Ramos (cell line): ENCODE measurements around the gene PEX12.
"Not testable (repeated sequence)": the region's sequence is repeated elsewhere in the genome, so short reads cannot be mapped to it uniquely, and the experiment has no call there.

Experiments
- in situ Hi-C: fragments of 300-500 bp; cut with MboI; formaldehyde crosslinking; loops from one replicate; pipeline ENCODE4 v1.14.3; 2022; ENCODE audit warnings: low sequenced_read_pairs; ENCODE audit not compliant: unreplicated experiment

PEX12 gene

DNA sequence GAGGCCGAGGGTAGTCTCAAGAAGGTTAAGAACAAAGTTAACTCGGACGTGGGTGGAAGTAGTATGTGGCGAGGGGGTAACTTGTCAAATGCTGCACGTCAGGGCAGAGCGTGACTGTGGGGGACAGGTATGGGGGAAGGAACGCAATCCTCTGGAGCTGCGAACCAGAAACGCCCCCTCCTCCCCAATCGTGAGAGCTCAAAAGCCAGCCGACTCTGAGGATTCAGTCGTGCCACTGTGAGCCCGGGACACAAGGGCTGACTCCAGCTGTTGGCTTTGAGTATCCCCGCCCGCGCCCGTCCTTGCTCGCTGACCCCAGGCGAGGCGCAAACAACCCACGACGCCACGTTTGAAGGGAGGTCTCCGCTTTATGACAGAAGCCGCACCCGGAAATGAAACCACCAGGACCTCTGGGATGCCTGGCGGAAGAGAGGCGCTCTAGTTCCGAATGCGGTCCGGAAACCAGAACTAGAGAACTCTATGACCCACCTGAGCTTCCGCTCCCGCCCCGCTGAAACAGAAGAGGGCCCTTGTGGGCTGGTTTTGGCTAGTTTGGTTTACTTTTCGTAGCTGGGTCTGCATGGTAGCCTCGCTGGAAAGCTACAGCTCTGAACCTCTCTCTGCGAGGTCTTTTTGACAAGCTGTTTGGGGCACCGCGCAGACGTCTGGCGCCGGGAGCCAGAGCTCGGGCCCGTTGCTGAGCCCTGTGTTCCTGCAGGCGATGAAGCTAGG, at the start of gene PEX12:
Gene PEX12, minus strand, starts transcription at position 375 of the 732 bp plus-strand sequence. CDS start 550 bp downstream, outside the sequence.
- in situ Hi-C loops = no loop called here

DNA sequence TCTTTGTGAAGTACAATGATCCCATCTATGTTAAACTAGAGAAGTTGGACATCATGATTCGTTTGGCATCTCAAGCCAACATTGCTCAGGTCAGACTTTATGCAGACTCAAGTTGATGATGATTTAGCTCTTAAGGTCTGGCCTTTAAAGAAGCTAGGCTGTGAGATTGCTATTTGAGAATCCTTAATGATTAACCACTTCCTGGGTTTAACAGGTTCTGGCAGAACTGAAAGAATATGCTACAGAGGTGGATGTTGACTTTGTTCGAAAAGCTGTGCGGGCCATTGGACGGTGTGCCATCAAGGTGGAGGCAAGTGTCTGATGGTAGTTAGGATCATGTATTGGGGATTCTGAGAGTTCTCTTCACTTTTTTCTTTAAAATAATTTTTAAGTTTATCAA, 49.0 kb upstream of the PEX12 start:
- in situ Hi-C loops = no loop called here

DNA sequence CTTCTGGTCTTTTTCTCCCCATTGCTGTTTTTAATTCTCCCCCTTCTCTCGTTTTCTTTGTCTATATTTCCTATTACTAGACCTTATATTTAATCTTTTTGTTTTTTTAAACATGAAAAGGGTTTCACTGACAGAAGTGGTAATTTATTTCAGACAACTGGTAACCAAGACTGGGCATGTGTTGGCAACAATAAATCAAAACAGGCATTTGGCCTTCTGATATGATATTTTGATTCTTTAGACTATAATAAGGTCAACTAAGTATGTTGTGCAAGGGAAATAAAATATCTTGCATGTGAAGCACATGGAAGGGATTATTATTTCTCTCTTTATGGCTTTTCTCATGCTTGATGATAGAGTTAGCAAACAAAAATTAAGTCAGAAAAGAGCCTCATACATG, 43.4 kb upstream of the PEX12 start:
- in situ Hi-C loops = no loop called here

DNA sequence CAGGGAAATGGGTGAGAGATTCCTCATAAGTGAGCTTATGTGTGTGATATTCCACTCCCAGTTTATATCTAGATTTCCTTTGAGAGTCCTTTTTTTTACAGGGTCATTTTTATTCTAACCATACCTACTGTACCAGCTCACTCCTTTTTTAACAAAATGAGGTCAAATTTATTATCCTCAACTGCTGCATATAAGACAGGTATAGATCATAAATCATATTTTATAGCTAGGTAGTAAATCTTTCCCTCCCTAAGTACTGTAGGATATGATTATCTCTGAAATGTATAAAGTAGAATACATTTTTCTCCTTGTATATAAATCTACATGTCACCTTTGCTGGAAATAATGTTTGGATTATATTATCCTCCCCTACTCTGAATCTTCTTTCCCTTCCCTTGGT, 40.3 kb upstream of the PEX12 start:
- in situ Hi-C loops = no loop called here

DNA sequence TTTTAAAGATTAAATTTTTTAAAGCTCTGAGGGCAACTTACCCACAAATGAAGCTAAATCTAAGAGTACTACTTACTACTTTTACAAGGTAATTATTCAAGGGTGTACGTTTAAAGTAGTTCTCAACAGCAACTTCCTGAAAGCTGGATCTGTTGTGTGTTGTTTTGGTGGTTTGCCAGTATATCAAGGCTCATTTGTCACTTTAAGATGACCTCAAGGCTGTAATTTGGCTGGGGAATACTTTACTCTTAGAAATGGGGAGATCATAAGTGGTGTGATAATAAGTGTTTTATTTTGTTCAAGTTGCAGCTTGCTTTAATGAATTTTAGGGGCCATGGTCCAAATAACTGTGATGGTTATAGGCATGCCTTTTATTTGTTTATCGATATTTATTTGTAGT, 39.1 kb upstream of the PEX12 start:
- in situ Hi-C loops = no loop called here

DNA sequence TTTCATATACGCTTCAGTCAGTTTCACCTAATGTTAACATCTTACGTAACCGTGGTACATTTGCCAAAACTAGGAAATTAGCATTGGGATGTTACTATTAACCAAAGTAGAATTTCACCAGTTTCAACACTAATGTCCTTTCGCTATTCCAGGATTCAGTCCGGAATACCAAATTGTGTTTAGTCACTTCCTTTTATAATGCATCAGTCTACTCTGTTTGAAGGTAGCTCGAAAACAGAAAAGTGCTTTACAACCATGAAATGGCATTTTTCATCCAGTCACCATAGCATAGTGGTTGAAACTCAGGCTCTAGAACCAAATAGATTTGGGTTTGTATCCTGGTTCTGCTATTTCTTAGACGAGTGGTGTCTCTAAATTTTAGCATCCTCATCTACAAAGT, 38.2 kb upstream of the PEX12 start:
- in situ Hi-C loops = no loop called here

DNA sequence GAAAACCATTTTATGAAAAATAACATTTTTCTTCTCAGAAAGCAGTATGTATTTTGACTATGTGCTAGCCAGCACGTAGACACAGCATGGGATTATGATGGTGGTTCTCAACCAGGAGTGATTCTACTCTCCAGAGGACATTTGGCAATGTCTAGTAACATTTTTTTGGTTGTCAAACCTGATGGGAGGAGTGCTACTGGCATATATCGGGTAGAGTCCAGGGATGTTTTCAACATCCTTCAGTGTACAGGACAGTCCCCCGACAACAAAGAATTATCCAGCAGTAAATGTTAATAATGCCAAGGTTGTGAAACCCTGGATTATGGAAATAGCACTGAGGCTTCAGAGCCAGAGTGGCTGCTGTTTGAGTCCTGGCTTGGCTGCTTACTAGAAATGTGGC, 36.4 kb upstream of the PEX12 start:
- in situ Hi-C loops = no loop called here

DNA sequence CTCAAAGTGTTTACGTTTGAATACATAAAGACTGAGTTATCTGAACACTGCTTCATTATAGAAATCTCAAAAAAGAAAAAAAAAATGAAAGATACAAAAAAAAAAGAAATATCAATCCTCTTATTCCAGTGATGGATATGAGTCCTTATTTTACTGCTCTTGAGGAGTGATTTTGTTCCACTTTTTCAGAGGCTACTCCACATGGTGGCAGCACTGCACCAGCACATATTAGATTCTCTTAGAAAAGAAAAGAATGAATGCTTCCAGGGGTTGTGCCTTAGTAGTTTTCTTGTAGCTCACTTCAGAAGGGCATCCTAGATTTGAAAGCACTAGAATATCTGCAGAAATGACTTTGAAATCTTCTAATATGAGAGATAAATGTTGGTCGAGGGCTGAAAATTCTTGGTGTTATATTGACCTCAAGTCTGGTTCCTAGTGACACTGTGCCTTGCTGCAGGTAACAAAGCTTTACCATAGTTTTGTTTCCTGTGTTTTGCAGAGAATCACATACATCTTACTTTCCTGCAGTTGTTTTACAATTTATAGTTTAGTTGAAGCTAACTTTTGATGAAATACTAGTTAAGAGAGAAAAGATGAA, 34.7 kb upstream of the PEX12 start:
- in situ Hi-C loops = no loop called here

DNA sequence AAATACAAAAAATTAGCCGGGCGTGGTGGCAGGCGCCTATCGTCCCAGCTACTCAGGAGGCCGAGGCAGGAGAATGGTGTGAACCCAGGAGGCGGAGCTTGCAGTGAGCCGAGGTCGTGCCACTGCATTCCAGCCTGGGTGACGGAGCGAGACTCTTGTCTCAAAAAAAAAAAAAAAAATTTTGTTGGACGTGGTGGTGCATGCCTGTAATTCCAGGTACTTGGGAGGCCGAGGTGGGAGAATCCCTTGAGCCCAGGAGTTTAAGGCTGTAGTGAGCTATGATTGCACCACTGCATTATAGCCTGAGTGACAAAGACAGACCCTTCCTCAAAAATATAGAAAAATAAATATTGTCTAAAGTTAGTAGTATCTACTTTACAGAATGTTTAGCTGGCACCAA, 32.4 kb upstream of the PEX12 start:
- in situ Hi-C loops = not testable (repeated sequence)

DNA sequence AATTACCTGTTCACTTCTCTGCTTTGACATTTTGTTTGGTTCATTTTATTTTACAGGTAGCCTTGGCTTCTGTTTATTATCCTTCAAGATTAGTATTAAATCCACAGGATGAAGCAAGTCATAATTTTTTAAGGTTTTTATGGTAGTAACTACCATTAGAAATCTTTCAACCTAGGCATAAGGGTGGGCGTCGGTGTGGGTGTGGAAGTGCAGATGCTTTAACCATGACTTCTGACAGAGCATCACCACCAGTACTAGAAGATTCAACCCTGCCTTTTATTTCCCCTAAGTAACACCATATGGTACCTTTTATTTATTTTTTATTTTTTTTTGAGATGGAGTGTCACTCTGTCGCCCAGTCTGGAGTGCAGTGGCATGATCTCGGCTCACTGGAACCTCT, 31.5 kb upstream of the PEX12 start:
- in situ Hi-C loops = loop anchor here (5.0 kb wide), 1 partner anchor 137 kb away; no protein-coding TSS in a partner anchor

DNA sequence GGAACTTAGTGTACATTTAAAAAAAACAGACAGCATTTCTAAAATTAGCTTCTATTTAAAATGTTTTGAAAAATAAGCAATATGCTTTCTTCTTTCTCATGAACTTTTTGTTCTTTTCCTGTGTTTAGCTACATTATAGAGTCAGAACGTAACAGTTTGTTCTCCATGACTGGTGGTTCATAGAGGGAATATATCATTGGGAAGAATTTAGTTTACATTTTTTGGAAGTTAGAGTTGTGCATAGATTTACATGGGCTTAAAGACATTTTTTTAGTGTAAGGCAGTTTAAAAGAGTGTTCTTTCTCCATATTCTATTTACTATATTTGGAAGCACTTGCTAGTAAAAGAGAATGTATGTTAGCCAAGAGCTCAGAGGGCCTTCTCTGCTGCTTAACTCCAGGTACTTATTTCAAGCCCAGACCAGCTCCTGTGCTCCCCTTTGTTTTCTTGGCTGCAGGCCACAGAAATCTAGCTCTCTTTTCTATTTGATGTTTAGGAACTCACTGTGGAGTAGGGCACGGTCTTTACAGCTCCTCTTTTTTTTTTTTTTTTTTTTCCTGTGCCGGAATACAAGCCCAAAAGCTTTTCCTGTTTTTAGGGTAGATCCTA, 29.0 kb upstream of the PEX12 start:
- in situ Hi-C loops = loop anchor here (5.0 kb wide), 1 partner anchor 140 kb away; no protein-coding TSS in a partner anchor

DNA sequence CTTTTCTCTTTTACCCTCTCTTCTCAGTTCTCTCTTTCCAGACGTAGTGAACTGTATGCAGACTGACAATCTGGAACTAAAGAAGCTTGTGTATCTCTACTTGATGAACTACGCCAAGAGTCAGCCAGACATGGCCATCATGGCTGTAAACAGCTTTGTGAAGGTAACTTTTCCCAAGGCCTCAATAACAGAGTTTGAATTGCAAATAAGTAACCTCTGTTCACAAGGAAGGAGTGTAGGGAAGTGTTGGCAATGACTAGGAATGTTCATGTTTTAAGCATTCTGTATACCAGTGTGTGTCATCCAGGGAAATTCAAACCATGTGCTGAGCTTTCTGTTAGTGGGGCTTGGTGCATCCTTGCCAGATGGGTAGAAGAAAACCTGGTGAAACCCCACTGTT, 27.3 kb upstream of the PEX12 start:
- in situ Hi-C loops = loop anchor here (5.0 kb wide), 1 partner anchor 142 kb away; no protein-coding TSS in a partner anchor

DNA sequence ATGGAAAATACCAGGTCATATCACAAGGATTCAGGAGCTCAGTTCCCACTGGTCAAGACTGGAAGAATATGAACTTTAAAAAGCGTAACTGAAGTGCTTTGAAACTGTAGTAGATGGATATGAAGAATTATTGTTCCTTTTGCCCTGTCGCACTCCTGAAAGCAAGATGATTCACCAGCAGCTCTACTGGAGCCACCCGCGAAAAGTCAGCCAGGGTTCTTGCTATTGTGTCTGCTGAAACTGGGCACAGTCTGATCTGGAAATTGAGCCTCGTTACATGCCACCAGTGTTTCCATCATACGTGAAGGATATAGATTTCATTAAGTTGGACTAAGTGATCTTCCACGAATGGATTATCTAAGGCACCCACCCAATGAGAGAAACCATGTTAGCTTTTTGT, 25.3 kb upstream of the PEX12 start:
- in situ Hi-C loops = no loop called here

DNA sequence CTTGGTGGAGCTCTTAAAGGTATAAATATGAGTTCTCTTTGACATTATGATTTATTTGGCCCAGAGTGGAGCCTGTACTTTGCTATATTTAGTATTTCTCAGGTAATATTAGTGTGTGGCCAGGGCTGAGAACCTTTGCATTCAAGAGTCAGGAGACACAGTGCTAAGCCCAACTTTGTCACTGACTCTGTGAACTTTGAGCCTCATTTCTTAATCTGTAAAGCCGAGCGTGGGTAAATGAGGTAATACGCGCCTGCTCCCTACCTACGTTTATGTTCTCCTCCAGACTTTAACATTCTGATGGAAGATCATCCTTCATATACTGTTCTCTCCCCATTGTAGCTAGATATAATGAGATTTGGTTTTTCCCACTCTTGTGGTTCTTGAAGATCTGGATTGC, 19.2 kb upstream of the PEX12 start:
- in situ Hi-C loops = no loop called here

DNA sequence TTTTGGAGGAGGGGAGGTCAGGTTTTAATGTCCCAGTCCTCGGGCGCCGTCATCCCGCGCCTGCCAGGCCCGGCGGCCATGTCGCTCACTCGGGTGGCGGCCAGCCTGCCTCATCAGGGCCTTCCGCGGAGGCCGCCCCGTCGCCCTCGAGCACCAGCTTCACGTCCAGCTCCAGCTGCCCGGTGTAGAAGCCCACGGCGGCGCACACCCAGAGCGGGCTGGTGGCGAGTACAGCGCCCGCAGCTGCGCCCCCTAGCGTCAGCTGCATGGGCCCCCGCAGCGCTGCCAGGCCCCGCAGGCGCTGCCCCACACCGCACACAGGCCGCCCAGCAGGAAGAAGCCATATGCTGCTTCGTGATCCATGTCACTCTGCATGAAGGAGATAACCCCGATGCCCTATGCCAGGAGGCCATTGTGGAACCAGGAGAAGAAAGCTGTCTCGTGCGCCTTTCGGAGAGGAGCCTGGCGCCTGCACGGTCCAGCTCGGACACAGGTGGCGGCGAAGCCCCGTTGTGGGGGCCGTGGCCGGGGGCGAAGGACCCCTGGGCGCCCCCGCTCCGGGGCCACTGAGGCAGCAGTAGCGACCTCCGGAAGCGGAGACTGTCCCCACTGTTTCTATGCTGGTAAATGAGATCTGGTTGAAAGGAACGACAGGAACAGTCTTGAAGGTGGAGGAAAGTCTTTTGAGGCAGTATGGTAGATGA, 18.3 kb upstream of the PEX12 start:
- in situ Hi-C loops = no loop called here

DNA sequence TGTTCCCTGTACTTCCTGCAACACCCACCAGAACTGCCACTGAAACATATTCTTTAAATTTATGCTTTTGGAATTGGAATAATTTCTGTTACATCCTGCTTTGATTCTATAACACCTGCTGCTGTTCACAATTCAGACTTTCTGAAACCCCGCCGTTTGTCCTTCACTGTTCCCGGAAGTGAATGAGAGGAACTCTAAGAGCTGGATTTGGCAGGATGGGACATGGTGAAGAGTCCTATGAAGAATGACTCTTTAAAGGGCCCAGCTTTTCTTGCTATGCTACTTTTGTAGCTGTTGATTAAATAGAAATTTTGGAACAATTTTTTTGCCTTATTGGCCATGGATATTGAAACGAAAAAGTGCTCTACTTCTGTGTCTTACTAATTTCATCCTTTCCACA, 17.7 kb upstream of the PEX12 start:
- in situ Hi-C loops = no loop called here

DNA sequence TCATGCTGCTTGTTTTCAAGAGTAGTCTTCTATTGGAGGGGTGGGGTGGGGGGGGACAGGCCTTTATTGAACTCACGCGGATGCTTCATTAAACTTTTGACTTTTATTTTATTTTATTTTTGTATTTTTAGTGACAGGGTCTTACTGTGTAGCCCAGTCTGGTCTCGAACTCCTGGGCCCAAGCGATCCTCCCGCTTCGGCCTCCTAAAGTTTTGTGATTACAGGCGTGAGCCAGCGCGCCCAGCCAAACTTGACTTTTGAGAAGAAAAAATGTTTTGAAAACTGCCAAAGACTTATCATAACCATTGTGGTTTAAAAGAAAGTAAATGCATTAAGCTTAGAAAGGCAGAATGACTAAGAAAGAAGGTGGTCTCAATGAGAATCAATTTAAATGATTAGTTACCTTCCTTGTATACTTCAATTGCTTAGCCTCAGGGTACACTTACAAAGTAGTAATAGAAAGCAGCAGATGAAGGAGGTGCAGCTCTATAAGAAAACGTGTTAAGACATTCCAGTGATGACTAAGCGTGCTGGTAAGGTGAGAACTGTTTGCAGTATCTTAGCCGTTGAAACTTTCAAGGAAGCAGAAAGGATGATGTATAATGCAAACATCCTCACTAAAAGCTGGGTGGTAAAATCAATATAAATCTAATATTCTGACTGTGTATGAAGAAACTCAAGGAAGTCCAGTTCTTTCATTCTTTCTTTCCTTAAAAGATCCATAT, 10.0 kb upstream of the PEX12 start:
- in situ Hi-C loops = no loop called here

DNA sequence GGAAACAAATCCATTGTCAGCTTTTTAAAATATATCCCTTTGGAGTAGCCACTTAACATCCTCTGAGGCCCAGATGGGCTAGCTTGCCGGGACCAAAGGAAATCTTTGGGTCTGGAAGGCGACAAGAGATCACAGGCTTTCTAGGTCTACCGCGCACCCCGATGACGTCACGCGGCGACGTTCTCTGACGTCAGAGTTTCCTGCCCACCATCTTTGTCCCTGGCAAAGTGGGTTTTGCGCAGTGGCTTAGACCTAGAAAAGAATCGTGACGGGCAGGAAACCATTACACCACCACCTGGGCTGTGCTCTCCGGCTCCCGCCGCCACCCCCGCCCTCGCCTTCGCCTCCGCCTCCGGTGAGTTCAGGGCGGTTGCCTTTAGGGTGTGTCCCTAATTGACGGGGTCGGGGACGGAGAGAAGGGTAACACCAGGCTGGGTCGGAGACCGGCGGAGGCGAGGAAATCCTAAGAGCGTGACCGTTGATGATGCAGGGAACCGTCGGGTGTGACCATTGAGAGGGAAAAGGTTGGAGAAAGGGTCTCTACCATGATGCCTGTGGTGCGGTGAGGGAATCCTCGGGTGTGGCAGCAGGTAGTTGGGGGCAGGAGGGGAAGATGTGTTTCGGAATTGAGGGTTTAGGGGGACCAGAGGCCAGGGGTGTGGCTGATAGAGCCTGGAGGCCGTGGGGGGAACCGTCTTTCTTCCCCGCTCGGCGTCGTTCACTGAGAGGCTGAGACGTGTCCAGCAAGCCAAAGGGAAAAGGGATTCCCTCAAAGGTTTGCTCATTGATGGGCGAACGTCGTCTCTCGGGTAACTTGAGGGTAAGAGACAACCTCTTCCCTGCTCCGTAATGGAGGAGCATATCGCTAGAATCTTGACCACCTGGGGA, 8.9 kb upstream of the PEX12 start, which contains the start of gene AP2B1:
Gene AP2B1, plus strand, starts transcription at position 249 of the 888 bp plus-strand sequence. CDS start 6,709 bp downstream, outside the sequence.
- in situ Hi-C loops = no loop called here

DNA sequence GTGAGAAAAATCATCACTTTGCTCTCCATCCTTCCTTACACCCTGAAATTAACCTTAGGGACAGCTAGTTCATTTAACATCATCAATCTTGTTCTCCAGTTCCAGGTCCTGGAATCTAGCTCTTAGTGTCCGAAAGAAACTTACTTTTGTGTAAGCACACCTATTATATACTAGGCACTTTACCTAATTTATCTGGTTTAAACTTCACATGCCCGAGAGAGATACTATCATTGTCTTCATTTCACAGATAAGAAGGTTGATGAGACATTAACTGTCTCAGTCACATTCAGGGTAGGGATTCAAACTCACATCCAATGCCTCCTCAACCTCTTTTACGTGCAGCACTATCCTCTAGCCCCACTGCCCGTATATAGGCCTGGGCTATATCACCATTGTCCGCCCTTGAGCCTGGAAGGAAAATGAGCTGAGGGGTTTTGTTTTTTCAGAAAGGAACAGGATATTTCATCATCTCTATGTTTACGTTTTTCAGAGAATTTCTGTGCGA, 8.2 kb upstream of the PEX12 start:
- in situ Hi-C loops = no loop called here
